K562 (cell line): ENCODE data around the gene LYPD6B. TPM values are rescaled to one million over a fixed set of nuclear protein-coding genes. Genes with fewer than 3 reads are reported as not detected.

Experiments
- ATAC-seq: fragments of 200-7000 bp; cut with Tn5 transposase; 3 replicates; pipeline ENCODE4 v1.9.1; 2020; ENCODE audit warnings: moderate library complexity
- BruUV-seq: library from RNA; stranded (reverse); fragments of 400-500 nt; replicated peaks from 2 replicates; lab custom pipeline; 2021; lab: Mats Ljungman, UMichigan
- CTCF ChIA-PET: fragments of 300-600 bp; formaldehyde crosslinking; extraction: SDS; loops from one replicate; lab custom pipeline; 2021; ENCODE audit warnings: low intra/inter-chr PET ratio; lab: Yijun Ruan, JAX
- POLR2A ChIA-PET: fragments of 300-600, 350-650 bp; sonication (Branson Sonifier 250); formaldehyde crosslinking; extraction: SDS; loops from one replicate; lab custom pipeline; 2021; ENCODE audit warnings: antibody characterized with exemption, inconsistent platforms; lab: Yijun Ruan, JAX
- DNase-seq, 4 experiments: peaks; one replicate each; pipeline versions ENCODE4 v3.0.0 to v3.0.0-alpha.2; 2011 to 2018; ENCODE audit warnings: low spot score in 3 of 4, mixed read lengths in 3 of 4; ENCODE audit errors: extremely low read depth in 1 of 4
- FAIRE-seq: peaks from 2 replicates; lab custom pipeline; 2011; peaks lifted over from hg19 to GRCh38; lab: Jason Lieb, UNC
- H2AFZ ChIP-seq: 2 replicates; pipeline ENCODE4 v1.6.0; 2011; ENCODE audit warnings: low read depth, low read length, control low read depth, inconsistent platforms
- H3K27ac ChIP-seq: fragments of 200-600 bp; 3 replicates; pipeline ENCODE4 v1.8.0; 2011; ENCODE audit warnings: low read depth, mild to moderate bottlenecking, control low read depth, inconsistent platforms, low read length, moderate library complexity, mixed read lengths; ENCODE audit errors: extremely low read depth
- H3K27me3 ChIP-seq, 2 experiments: fragments of 300-600 bp in 1 of 2; 2 replicates in 1 of 2; 3 replicates in 1 of 2; pipeline versions ENCODE4 v1.6.0 to v1.8.0; 2011; ENCODE audit warnings: inconsistent platforms in 2 of 2, low read length in 2 of 2, mild to moderate bottlenecking in 1 of 2, mixed read lengths in 1 of 2, moderate library complexity in 1 of 2; ENCODE audit not compliant: control insufficient read depth in 2 of 2, insufficient read depth in 2 of 2
- H3K36me3 ChIP-seq: fragments of 300-600 bp; 3 replicates; pipeline ENCODE4 v1.8.0; 2011; ENCODE audit warnings: mild to moderate bottlenecking, low read length, inconsistent platforms; ENCODE audit not compliant: control insufficient read depth, insufficient read depth
- H3K4me1 ChIP-seq, 2 experiments: fragments of 200-600 bp in 1 of 2; replicated peaks in 1 of 2; 2 replicates in 1 of 2; 3 replicates in 1 of 2; pipeline versions ENCODE4 v1.5.1 to v1.8.0; 2011; ENCODE audit warnings: inconsistent platforms in 2 of 2, low read length in 2 of 2, mild to moderate bottlenecking in 1 of 2, mixed read lengths in 1 of 2, moderate library complexity in 1 of 2; ENCODE audit not compliant: control insufficient read depth in 2 of 2, insufficient read depth in 2 of 2
- H3K4me2 ChIP-seq: 2 replicates; pipeline ENCODE4 v1.6.1; 2011; ENCODE audit warnings: low read length, control low read depth, inconsistent platforms, mixed read lengths; ENCODE audit not compliant: insufficient read depth
- H3K4me3 ChIP-seq: fragments of 200-600 bp; sonication (generic), shearing (Covaris generic); 2 replicates; pipeline ENCODE4 v1.5.1; 2016; ENCODE audit warnings: control low read depth, inconsistent platforms
- H3K79me2 ChIP-seq: fragments of 200-600 bp; 3 replicates; pipeline ENCODE4 v1.8.0; 2011; ENCODE audit warnings: low read length, inconsistent platforms; ENCODE audit not compliant: control insufficient read depth, insufficient read depth
- H3K9ac ChIP-seq, 2 experiments: 2 replicates each; pipeline versions ENCODE4 v1.6.0 to v1.6.1; 2011; ENCODE audit warnings: low read depth in 2 of 2, low read length in 2 of 2, control low read depth in 1 of 2, inconsistent platforms in 1 of 2, mild to moderate bottlenecking in 1 of 2, mixed read lengths in 1 of 2; ENCODE audit not compliant: insufficient read depth in 1 of 2
- H3K9me1 ChIP-seq: one replicate; pipeline ENCODE4 v1.6.0; 2011; ENCODE audit warnings: inconsistent platforms, mild to moderate bottlenecking, low read length, moderate library complexity; ENCODE audit not compliant: control insufficient read depth, insufficient read depth
- H3K9me3 ChIP-seq: replicated peaks from 2 replicates; pipeline ENCODE4 v1.5.1; 2011; ENCODE audit warnings: low read depth, low read length, inconsistent platforms; ENCODE audit not compliant: control insufficient read depth, insufficient read depth
- H4K20me1 ChIP-seq: replicated peaks from 2 replicates; pipeline ENCODE4 v1.6.1; 2011; ENCODE audit warnings: low read length, inconsistent platforms, mixed read lengths; ENCODE audit not compliant: control insufficient read depth, insufficient read depth
- E2F4 ChIP-seq: sonication (generic); formaldehyde crosslinking; IDR thresholded peaks from 2 replicates; pipeline ENCODE4 v1.8.0; 2022; ENCODE audit warnings: mild to moderate bottlenecking, low read depth, missing genetic modification reagents
- ELK3 ChIP-seq: fragments of 450-650 bp; formaldehyde crosslinking; IDR thresholded peaks from 2 replicates; pipeline ENCODE4 v1.4.0; 2020; ENCODE audit warnings: mild to moderate bottlenecking
- FOXK2 ChIP-seq, 2 experiments: fragments of 450-650 bp; IDR thresholded peaks in 1 of 2; conservative IDR thresholded peaks in 1 of 2; 2 replicates each; pipeline ENCODE4 v1.6.1; 2016; ENCODE audit warnings: low read depth in 2 of 2, mild to moderate bottlenecking in 1 of 2
- GTF2E2 ChIP-seq: fragments of 200-800 bp; sonication (Bioruptor generic); IDR thresholded peaks from 2 replicates; pipeline ENCODE4 v1.6.1; 2016; ENCODE audit warnings: missing genetic modification characterization, missing compliant biosample characterization
- HCFC1 ChIP-seq: IDR thresholded peaks from 2 replicates; pipeline ENCODE4 v1.6.1; 2012; ENCODE audit warnings: low read depth, low read length, improper control_type of control experiment
- HNRNPH1 ChIP-seq: fragments of 200-400 bp; formaldehyde crosslinking; optimal IDR thresholded peaks from 2 replicates; pipeline ENCODE3; 2017; ENCODE audit warnings: low read depth, mild to moderate bottlenecking, low read length, moderate library complexity
- HNRNPL ChIP-seq: fragments of 200-400 bp; formaldehyde crosslinking; IDR thresholded peaks from 2 replicates; pipeline ENCODE4 v1.6.1; 2017; ENCODE audit warnings: low read depth, mild to moderate bottlenecking, low read length
- MCM2 ChIP-seq: fragments of 450-650 bp; IDR thresholded peaks from 2 replicates; pipeline ENCODE4 v1.6.1; 2017; ENCODE audit warnings: low read depth, mild to moderate bottlenecking
- MED1 ChIP-seq: sonication (generic); formaldehyde crosslinking; IDR thresholded peaks from 2 replicates; pipeline ENCODE4 v1.8.1; 2023; ENCODE audit warnings: missing genetic modification reagents, borderline replicate concordance
- RBM17 ChIP-seq: fragments of 200-400 bp; formaldehyde crosslinking; IDR thresholded peaks from 2 replicates; pipeline ENCODE4 v1.6.1; 2017; ENCODE audit warnings: low read depth, mild to moderate bottlenecking, low read length, borderline replicate concordance
- RUNX1 ChIP-seq: sonication (generic); IDR thresholded peaks from 2 replicates; pipeline ENCODE4 v1.6.1; 2016; ENCODE audit warnings: antibody characterized with exemption, low read depth
- SAP30 ChIP-seq: fragments of 200-600 bp; sonication (generic); IDR thresholded peaks from 2 replicates; pipeline ENCODE4 v1.6.1; 2012; ENCODE audit warnings: borderline replicate concordance, low read depth, mild to moderate bottlenecking, moderate library complexity, low read length, control low read depth, inconsistent platforms; ENCODE audit not compliant: insufficient read depth, poor library complexity, severe bottlenecking
- SIN3A ChIP-seq, 2 experiments: fragments of 150-350 bp in 1 of 2; IDR thresholded peaks; 2 replicates each; pipeline ENCODE4 v1.6.1; 2011 to 2016; ENCODE audit warnings: borderline replicate concordance in 2 of 2, low read depth in 2 of 2, low read length in 2 of 2, mild to moderate bottlenecking in 2 of 2, moderate library complexity in 2 of 2; ENCODE audit not compliant: control insufficient read depth in 1 of 2
- SIRT6 ChIP-seq: IDR thresholded peaks from one replicate; pipeline ENCODE4 v1.6.1; 2012; ENCODE audit warnings: low read depth, mild to moderate bottlenecking, control low read depth, inconsistent platforms, low read length, moderate library complexity
- SP1 ChIP-seq: sonication (generic); formaldehyde crosslinking; IDR thresholded peaks from 2 replicates; pipeline ENCODE4 v1.8.1; 2022; ENCODE audit warnings: mild to moderate bottlenecking, missing genetic modification reagents
- ZNF133 ChIP-seq: fragments of 250-450 bp; sonication (Bioruptor Pico); IDR thresholded peaks from 2 replicates; pipeline ENCODE4 v1.4.0; 2020; ENCODE audit warnings: mild to moderate bottlenecking
- ZNF146 ChIP-seq: IDR thresholded peaks from one replicate; pipeline ENCODE4 v1.6.1; 2018; ENCODE audit warnings: missing compliant biosample characterization; ENCODE audit not compliant: unreplicated experiment
- ZNF24 ChIP-seq: fragments of 450-650 bp; IDR thresholded peaks from 2 replicates; pipeline ENCODE4 v1.6.1; 2016
- ZNF3 ChIP-seq: fragments of 250-450 bp; sonication (Bioruptor Pico); IDR thresholded peaks from 2 replicates; pipeline ENCODE4 v1.5.0; 2021; ENCODE audit warnings: mild to moderate bottlenecking, moderate library complexity
- ZZZ3 ChIP-seq: fragments of 450-650 bp; IDR thresholded peaks from 2 replicates; pipeline ENCODE4 v1.6.1; 2016; ENCODE audit warnings: antibody characterized with exemption, mild to moderate bottlenecking, moderate library complexity
- WGBS: fragments of 100-300 bp; shearing (Covaris generic); methylation state at CpG from one replicate; pipeline ENCODE4 v1.1.6; 2016; ENCODE audit warnings: low coverage, mixed read lengths; ENCODE audit not compliant: insufficient coverage; ENCODE audit errors: missing lambda C conversion rate; 5-methylcytosine and 5-hydroxymethylcytosine counted together
- in situ Hi-C: fragments of 300-500 bp; cut with MboI; formaldehyde crosslinking; loops from 4 replicates; pipeline ENCODE4 v1.15.0; 2018; ENCODE audit warnings: inconsistent platforms, mixed read lengths
- intact Hi-C: fragments of 100-400 bp; cut with micrococcal nuclease; formaldehyde crosslinking; loops from 2 replicates; pipeline ENCODE4 v1.14.2; 2022
- polyA plus RNA-seq, 8 experiments: library from polyadenylated mRNA; depleted of rRNA in 4 of 8; stranded (reverse) in 5 of 8; unstranded in 3 of 8; fragments of >200 nt; fragmentation: Nextera tagmentation in 2 of 8; fragmentation: Illumina TruSeq in 1 of 8; extraction: Ambion mirVana in 2 of 8; extraction: Trizol in 1 of 8; gene quantifications; 2 replicates each; pipeline versions ENCODE4 v1.2.1 to v1.2.3, GENCODE V29; 2011 to 2014; ENCODE audit warnings: inconsistent platforms in 1 of 8, missing spikeins in 1 of 8
- total RNA-seq, 7 experiments: library from RNA; depleted of rRNA in 6 of 7; stranded (reverse); fragments of >200 nt in 6 of 7; fragmentation: Illumina TruSeq in 2 of 7; extraction: Trizol in 2 of 7; gene quantifications; 2 replicates each; pipeline versions ENCODE4 v1.2.1 to v1.2.3, GENCODE V29; 2011 to 2021; ENCODE audit warnings: low replicate concordance in 1 of 7

LYPD6B gene
- total and polyA plus RNA-seq, 9 of the 15 experiments (the other 6 are each of a cell fraction or from before 2014, with no cell fraction given) = not detected

- WGBS = 0% methylated on average over 5 of the region's 5 CpGs
Measured at GRCh38 chr2:149134335-149134923, 95.9 kb downstream of the LYPD6B start.

More at GRCh38 chr2:149134335-149134923, 95.9 kb downstream of the LYPD6B start:
- Histone ChIP-seq H3K9ac (no peak overlapping the region), H2AFZ (no peak overlapping the region), H3K4me1 (no peaks in the 10 kb centered on the region), H4K20me1 (no peaks in the 10 kb centered on the region), H3K27ac (no peak overlapping the region), H3K79me2 (no peaks in the 10 kb centered on the region), H3K9me3 (no peaks in the 10 kb centered on the region), H3K27me3 (no peaks in the 10 kb centered on the region), H3K4me3 (no peak overlapping the region), H3K9me1 (no peaks in the 10 kb centered on the region), H3K36me3 (no peaks in the 10 kb centered on the region), H3K4me2 (no peak overlapping the region)
- ChIA-PET CTCF (no interaction called here), POLR2A (no interaction called here)
- TF ChIP-seq MCM2 (no peak), SAP30 (no peak), GTF2E2 (no peak), FOXK2 (conservative IDR thresholded peaks at IDR 0.05 in 1 of 2, IDR thresholded peaks at IDR 0.05 in 1 of 2; ENCODE audit: low read depth in 2 of 2) (no peak), SP1 (CRISPR knock-in tag) (no peak), RUNX1 (no peak), RBM17 (no peak), E2F4 (CRISPR knock-in tag) (no peak), ZNF24 (no peak), MED1 (no peak), HNRNPH1 (no peak), SIN3A (IDR thresholded peaks at IDR 0.05; ENCODE audit: borderline replicate concordance in 2 of 2, control insufficient read depth in 1 of 2, low read depth in 2 of 2, low read length in 2 of 2) (no peak), HNRNPL (no peak), ZNF146 (CRISPR knock-in tag) (no peak), ELK3 (no peak), ZZZ3 (no peak), SIRT6 (no peak), ZNF133 (CRISPR knock-in tag) (no peak), ZNF3 (no peak), HCFC1 (no peak)
- FAIRE-seq (no peak), ATAC-seq (no peak), DNase-seq (no peak)
- BruUV-seq = no TSS peak
- intact Hi-C loops = no loop called here
- in situ Hi-C loops = no loop called here
